C1 segment of cervical spinal cord (tissue), 14 donors: ENCODE data around the gene PISD.

ENCODE experiments used
- DNase-seq, 14 donors: peaks; one replicate each; lab custom pipeline; 2025; lab: John Stamatoyannopoulos, UW

Gene PISD

DNA sequence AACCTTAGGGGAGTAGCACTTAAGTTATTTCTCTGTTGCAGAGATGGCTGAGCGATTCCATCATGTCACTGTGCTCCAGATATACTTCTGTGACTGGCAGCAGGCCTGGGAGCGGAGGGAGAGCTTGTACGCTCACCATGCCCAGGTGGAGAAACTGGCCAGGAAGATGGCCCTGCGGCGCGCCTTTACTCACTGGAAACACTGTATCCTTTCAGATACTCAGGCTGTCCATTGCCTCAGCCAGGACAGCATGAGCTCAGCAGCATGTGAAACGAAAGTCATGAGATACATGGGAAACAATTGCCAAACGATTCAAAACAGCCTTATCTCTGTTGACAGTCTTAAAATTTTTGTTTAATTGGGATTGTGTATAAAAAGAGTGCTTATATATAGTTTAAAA lies 86.8 kb downstream of the PISD start:
- DNase-seq, result peak in 10 of 14 donors; percentile 4 to 98 (median 24)

DNA sequence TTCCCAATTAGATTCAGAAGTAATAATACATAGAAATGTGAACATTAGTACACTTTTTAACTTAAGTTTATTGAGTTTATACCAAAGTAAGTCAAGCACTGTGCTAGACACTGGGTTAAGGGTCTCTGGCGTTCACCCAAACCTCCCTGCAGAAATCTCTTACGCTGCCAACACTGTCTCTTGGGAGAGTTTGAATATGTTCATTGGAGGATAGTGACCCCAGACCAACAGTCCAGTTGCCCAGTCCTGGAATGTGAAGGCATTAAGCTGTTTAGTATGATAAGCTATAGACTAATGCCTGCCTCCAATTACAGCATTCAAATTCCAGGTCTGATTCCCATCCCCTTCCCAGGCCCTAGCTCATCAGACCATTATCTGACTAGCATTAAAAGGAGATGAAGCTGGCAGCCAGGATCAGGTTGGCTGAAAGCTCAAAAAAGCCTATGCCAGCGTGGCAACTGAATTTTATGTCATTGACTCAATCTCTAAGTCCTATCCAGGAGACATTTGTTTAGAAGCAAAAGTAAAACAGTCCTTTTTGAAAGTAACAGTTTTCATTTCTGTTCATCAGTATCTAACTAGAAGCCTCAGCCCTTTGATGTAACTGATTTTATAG lies 87.9 kb downstream of the PISD start:
- DNase-seq, result peak in 2 of 14 donors; percentile 3 to 35

DNA sequence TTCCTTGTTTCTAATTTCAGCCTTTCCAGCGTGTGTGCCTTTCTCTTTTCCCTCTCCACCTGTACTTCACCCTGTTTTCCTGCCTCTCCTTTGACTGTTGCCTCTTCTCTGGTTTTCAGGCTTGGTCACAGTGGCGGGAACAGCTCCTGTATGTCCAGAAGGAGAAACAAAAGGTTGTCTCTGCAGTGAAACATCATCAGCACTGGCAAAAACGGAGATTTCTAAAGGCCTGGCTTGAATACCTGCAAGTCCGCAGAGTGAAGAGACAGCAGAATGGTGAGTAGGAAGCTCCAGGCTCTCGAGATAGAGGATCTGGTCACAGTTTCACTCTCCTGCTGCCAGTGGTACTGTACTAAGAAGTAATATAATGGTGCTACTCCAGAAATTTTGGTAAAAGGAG lies 89.1 kb downstream of the PISD start:
- DNase-seq, result peak in 1 of 14 donors; percentile 71

- no peak for DNase-seq
Observed at GRCh38 chr22:31569126-31569525, 92.9 kb downstream of the PISD start.
